Measurements from ENCODE around the gene PRSS27. TPM values are rescaled to one million over a fixed set of nuclear protein-coding genes. Genes with fewer than 3 reads are reported as not detected.

The PRSS27 gene
- total RNA-seq, 1 donor from 2014 or later: 1.3 TPM

GRCh38 chr16:2767140-2767731 lies 47.2 kb upstream of the PRSS27 start:
- Histone ChIP-seq H3K4me1 (peaks cover 6% of the 10 kb centered on the region), H3K4me3 (no peak overlapping the region), H3K27me3 (ENCODE audit: low read depth) (no peaks in the 10 kb centered on the region), H3K27ac (no peak overlapping the region), H3K36me3 (peaks cover 100% of the 10 kb centered on the region), H3K9me3 (no peaks in the 10 kb centered on the region)
- no peak for ATAC-seq
- peak; percentile 43 for DNase-seq
- TF ChIP-seq CTCF (IDR thresholded peaks at IDR 0.05): no peak
- intact Hi-C loops (cut with DNase I): no loop called here

- no peak for ATAC-seq
- DNase-seq: peak; percentile 46
- no peaks in the 10 kb centered on the region for H3K9me3 ChIP-seq
- no peak overlapping the region for H3K27ac ChIP-seq
- H3K4me1 ChIP-seq: peaks cover 6% of the 10 kb centered on the region
- no peak overlapping the region for H3K4me3 ChIP-seq
- H3K27me3 ChIP-seq (ENCODE audit: low read depth): no peaks in the 10 kb centered on the region
- H3K36me3 ChIP-seq: peaks cover 100% of the 10 kb centered on the region
- intact Hi-C loops (cut with DNase I): no loop called here
- TF ChIP-seq CTCF (IDR thresholded peaks at IDR 0.05): no peak
Observed at GRCh38 chr16:2766430-2767139, 46.6 kb upstream of the PRSS27 start.

- Histone ChIP-seq H3K4me3 (no peak overlapping the region), H3K27ac (no peak overlapping the region), H3K27me3 (ENCODE audit: low read depth) (no peaks in the 10 kb centered on the region), H3K9me3 (no peaks in the 10 kb centered on the region), H3K4me1 (peaks cover 6% of the 10 kb centered on the region), H3K36me3 (peaks cover 100% of the 10 kb centered on the region)
- TF ChIP-seq CTCF (IDR thresholded peaks at IDR 0.05): no peak
- no peak for ATAC-seq
- peak; percentile 41 for DNase-seq
- intact Hi-C loops (cut with DNase I): no loop called here
Observed at GRCh38 chr16:2765462-2766404, 45.7 kb upstream of the PRSS27 start.

- Histone ChIP-seq H3K36me3 (peaks cover 100% of the 10 kb centered on the region), H3K4me3 (no peak overlapping the region), H3K27ac (no peak overlapping the region), H3K27me3 (ENCODE audit: low read depth) (no peaks in the 10 kb centered on the region), H3K4me1 (peaks cover 6% of the 10 kb centered on the region), H3K9me3 (no peaks in the 10 kb centered on the region)
- ATAC-seq (no peak), DNase-seq (peak; percentile 8)
- intact Hi-C loops (cut with DNase I): no loop called here
- TF ChIP-seq CTCF (IDR thresholded peaks at IDR 0.05): no peak
Observed at GRCh38 chr16:2764718-2765117, 44.7 kb upstream of the PRSS27 start.

GRCh38 chr16:2763173-2763572 lies 43.1 kb upstream of the PRSS27 start:
- DNase-seq (peak; percentile 2), ATAC-seq (no peak)
- no peaks in the 10 kb centered on the region for H3K4me1 ChIP-seq
- intact Hi-C loops (cut with DNase I): no loop called here
- H3K4me3 ChIP-seq: no peak overlapping the region
- H3K27me3 ChIP-seq (ENCODE audit: low read depth): no peaks in the 10 kb centered on the region
- no peak overlapping the region for H3K27ac ChIP-seq
- H3K36me3 ChIP-seq: peaks cover 100% of the 10 kb centered on the region
- no peaks in the 10 kb centered on the region for H3K9me3 ChIP-seq
- TF ChIP-seq CTCF (IDR thresholded peaks at IDR 0.05): no peak

All from lower lobe of right lung (tissue), 2 donors.